Natural killer cell (primary cell): ENCODE data around the gene CDC27. TPM values are rescaled to one million over a fixed set of nuclear protein-coding genes. Genes with fewer than 3 reads are reported as not detected.
A peak's percentile ranks its signal among the peaks of the same experiment; 100 is the strongest.

Experiments
- ATAC-seq, 3 donors: fragments of 150-1000 bp in 2 of 3; fragments of 200-7000 bp in 1 of 3; cut with Tn5 transposase; 1 replicate in 1 of 3; 2 replicates in 2 of 3; pipeline ENCODE4 v1.10.0; 2021; ENCODE audit warnings: mild to moderate bottlenecking in 2 of 3, moderate library complexity in 2 of 3
- DNase-seq, 2 donors: peaks; one replicate each; pipeline versions ENCODE4 v3.0.0 to v3.0.0-alpha.2; 2013 to 2021; ENCODE audit warnings: mixed read lengths in 1 of 2
- H3K27ac ChIP-seq: one replicate; pipeline ENCODE4 v1.5.1; 2013; ENCODE audit warnings: mild to moderate bottlenecking, low read length
- H3K27me3 ChIP-seq: one replicate; pipeline ENCODE4 v1.6.1; 2013; ENCODE audit warnings: low read length; ENCODE audit not compliant: control insufficient read depth, insufficient read depth
- H3K36me3 ChIP-seq: one replicate; pipeline ENCODE4 v1.6.1; 2013; ENCODE audit warnings: low read length; ENCODE audit not compliant: control insufficient read depth, insufficient read depth
- H3K4me1 ChIP-seq: one replicate; pipeline ENCODE4 v1.6.1; 2013; ENCODE audit warnings: low read length; ENCODE audit not compliant: control insufficient read depth, insufficient read depth
- H3K4me3 ChIP-seq: one replicate; pipeline ENCODE4 v1.5.1; 2013; ENCODE audit warnings: low read length
- H3K9me3 ChIP-seq: one replicate; pipeline ENCODE4 v1.6.1; 2013; ENCODE audit warnings: low read length; ENCODE audit not compliant: control insufficient read depth, insufficient read depth
- H3K27ac Mint-ChIP-seq, 2 donors: one replicate each; pipeline ENCODE4 v1.8.0; 2022; ENCODE audit warnings: mild to moderate bottlenecking in 2 of 2, mixed read lengths in 2 of 2, moderate library complexity in 1 of 2
- H3K27me3 Mint-ChIP-seq, 2 donors: one replicate each; pipeline ENCODE4 v1.8.0; 2022; ENCODE audit warnings: low read depth in 2 of 2, mixed read lengths in 2 of 2
- H3K36me3 Mint-ChIP-seq: one replicate; pipeline ENCODE4 v1.8.0; 2022; ENCODE audit warnings: mixed read lengths
- H3K4me1 Mint-ChIP-seq, 2 donors: one replicate each; pipeline ENCODE4 v1.8.0; 2022; ENCODE audit warnings: mixed read lengths in 2 of 2
- H3K4me3 Mint-ChIP-seq: one replicate; pipeline ENCODE4 v1.8.0; 2022; ENCODE audit warnings: mild to moderate bottlenecking, moderate library complexity, mixed read lengths
- H3K9me3 Mint-ChIP-seq, 2 donors: one replicate each; pipeline ENCODE4 v1.8.0; 2022; ENCODE audit warnings: mixed read lengths in 2 of 2
- WGBS: methylation state at CpG from one replicate; pipeline ENCODE4 v1.1.7; 2013; ENCODE audit warnings: missing lambda C conversion rate; ENCODE audit not compliant: insufficient coverage; 5-methylcytosine and 5-hydroxymethylcytosine counted together
- intact Hi-C: fragments of 100-400 bp; cut with micrococcal nuclease; formaldehyde crosslinking; loops from one replicate; pipeline ENCODE4 v1.14.2; 2022
- total RNA-seq, 4 donors: library from RNA; stranded (reverse); fragments of 120-200 nt in 1 of 4; gene quantifications; one replicate each; pipeline versions ENCODE4 v1.2.3 to v1.2.4, GENCODE V29; 2013 to 2022
- TF ChIP-seq, protein P1 (sequence below): fragments of 200-600 bp; IDR thresholded peaks from one replicate; pipeline ENCODE4 v1.8.0; 2022; ENCODE audit warnings: antibody characterized with exemption

CDC27 gene
- total RNA-seq, 3 donors from 2014 or later (not counting 1 experiment from before 2014, with no cell fraction given): 77.3 to 87.3 (median 78.8) TPM

DNA sequence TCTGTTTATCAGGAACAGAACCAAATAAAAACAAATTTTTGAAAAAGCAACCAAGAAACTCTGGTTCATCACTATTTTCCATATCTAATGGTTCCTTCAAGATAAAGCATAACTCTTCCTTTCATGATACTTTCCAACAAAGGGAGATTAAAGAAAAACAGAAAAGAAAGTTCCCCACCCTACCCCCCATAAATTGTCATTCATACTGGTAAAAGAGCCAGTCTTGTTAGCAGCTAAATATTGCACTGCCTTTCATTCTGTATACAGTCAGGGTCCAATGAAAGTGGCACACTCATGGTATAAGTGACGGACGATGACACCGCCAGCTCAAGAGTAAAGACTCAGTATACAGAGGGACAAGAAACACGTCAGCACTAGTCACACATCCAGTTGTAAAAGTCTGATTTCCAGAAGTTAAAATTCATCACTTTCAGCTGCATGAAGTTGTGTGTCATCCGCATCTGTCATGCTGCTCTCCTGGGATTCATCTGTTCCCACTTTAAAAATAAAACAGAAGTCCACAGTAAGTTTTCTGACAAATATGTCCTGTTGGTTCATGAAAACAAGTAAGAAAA, 68.5 kb downstream of the CDC27 start:
- no peaks in the 10 kb centered on the region for H3K4me1 Mint-ChIP-seq
- WGBS: 100% methylated on average over 5 of the region's 5 CpGs
- Histone ChIP-seq H3K4me3 (no peak overlapping the region), H3K27ac (no peak overlapping the region), H3K9me3 (no peaks in the 10 kb centered on the region), H3K36me3 (peaks cover 29% of the 10 kb centered on the region), H3K27me3 (no peaks in the 10 kb centered on the region), H3K4me1 (no peaks in the 10 kb centered on the region)
- no peaks in the 10 kb centered on the region for H3K27me3 Mint-ChIP-seq
- H3K27ac Mint-ChIP-seq: peak overlapping the region in 1 of 2 donors; percentile 69
- DNase-seq: no peak
- no peak for ATAC-seq
- no peaks in the 10 kb centered on the region for H3K9me3 Mint-ChIP-seq
- H3K36me3 Mint-ChIP-seq: peaks cover 8% of the 10 kb centered on the region
- intact Hi-C loops: no loop called here
- TF ChIP-seq, protein P1, sequence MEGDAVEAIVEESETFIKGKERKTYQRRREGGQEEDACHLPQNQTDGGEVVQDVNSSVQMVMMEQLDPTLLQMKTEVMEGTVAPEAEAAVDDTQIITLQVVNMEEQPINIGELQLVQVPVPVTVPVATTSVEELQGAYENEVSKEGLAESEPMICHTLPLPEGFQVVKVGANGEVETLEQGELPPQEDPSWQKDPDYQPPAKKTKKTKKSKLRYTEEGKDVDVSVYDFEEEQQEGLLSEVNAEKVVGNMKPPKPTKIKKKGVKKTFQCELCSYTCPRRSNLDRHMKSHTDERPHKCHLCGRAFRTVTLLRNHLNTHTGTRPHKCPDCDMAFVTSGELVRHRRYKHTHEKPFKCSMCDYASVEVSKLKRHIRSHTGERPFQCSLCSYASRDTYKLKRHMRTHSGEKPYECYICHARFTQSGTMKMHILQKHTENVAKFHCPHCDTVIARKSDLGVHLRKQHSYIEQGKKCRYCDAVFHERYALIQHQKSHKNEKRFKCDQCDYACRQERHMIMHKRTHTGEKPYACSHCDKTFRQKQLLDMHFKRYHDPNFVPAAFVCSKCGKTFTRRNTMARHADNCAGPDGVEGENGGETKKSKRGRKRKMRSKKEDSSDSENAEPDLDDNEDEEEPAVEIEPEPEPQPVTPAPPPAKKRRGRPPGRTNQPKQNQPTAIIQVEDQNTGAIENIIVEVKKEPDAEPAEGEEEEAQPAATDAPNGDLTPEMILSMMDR: no peak
- H3K4me3 Mint-ChIP-seq: no peak overlapping the region

DNA sequence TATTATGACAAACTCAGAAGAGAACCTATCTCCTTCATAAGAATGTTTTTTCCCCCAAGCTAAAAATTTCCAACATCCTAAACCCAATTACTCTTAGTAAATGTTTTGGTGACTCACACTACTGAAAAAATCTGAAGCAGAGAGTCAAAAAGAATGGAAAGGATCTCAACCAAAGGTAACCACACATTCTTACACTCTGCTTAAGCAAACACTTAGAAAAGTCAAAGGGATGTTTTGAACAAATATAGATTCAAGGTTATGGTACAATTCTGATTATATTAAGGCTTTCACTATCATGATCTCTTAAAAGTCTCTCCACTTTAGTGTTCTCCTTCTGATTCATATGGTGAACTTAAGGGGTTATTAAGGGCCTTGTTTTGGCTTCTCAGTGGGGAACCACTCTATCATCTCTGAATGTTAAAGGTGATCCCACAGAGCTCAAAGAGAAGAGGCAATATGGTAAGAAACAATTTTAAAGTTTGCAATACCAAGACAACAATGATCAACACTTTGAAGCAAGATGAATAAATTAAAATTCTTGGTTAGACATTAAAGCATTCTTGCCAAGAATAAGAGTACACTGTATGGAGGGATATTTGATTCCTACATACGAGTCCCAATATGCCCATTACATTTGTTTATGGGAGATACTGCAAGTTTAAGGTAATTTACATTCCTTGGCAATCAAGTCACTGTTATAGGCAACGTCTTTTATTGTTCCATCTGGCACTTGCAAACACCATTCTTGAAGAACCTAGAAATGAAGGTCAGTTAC, 69.2 kb downstream of the CDC27 start:
- Histone ChIP-seq H3K9me3 (no peaks in the 10 kb centered on the region), H3K36me3 (peaks cover 29% of the 10 kb centered on the region), H3K27ac (no peak overlapping the region), H3K4me3 (no peak overlapping the region), H3K4me1 (no peaks in the 10 kb centered on the region), H3K27me3 (no peaks in the 10 kb centered on the region)
- Mint-ChIP-seq H3K4me1 (no peaks in the 10 kb centered on the region), H3K4me3 (no peak overlapping the region), H3K27ac (peak overlapping the region; percentile 56 to 58), H3K27me3 (no peaks in the 10 kb centered on the region), H3K36me3 (peaks cover 8% of the 10 kb centered on the region), H3K9me3 (no peaks in the 10 kb centered on the region)
- no peak for ATAC-seq
- intact Hi-C loops: no loop called here
- no peak for DNase-seq
- TF ChIP-seq, protein P1: no peak
- WGBS: 100% methylated on average over 2 of the region's 2 CpGs

DNA sequence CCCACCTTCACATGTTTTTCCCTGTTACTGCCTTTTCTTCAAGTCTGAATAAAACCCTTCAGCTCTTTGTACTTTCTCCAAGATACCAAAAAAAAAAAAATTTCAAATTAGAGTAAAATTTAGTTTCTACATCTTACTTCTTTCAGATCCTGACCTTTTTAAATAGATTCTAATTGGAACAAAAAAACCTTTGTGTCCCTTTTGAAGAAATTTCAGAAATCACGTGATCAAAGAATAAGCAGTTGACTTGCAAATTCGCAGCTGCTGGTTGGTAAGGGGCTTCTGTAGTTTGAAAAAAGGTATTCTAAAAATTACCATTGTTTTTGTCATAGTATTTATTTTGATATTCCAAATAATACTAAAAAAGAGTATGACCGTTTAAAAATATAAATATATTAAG, 71.7 kb downstream of the CDC27 start:
- 100% methylated on average over 2 of the region's 3 CpGs for WGBS
- H3K27ac ChIP-seq: no peak overlapping the region
- no peak overlapping the region for H3K4me3 ChIP-seq
- H3K27ac Mint-ChIP-seq: peak overlapping the region in 1 of 2 donors; percentile 31
- no peaks in the 10 kb centered on the region for H3K4me1 Mint-ChIP-seq
- TF ChIP-seq, protein P1: no peak
- no peaks in the 10 kb centered on the region for H3K27me3 Mint-ChIP-seq
- ATAC-seq: no peak
- peaks cover 24% of the 10 kb centered on the region for H3K36me3 ChIP-seq
- DNase-seq: no peak
- H3K4me1 ChIP-seq: no peaks in the 10 kb centered on the region
- no peak overlapping the region for H3K4me3 Mint-ChIP-seq
- no peaks in the 10 kb centered on the region for H3K9me3 Mint-ChIP-seq
- intact Hi-C loops: no loop called here
- H3K27me3 ChIP-seq: no peaks in the 10 kb centered on the region
- H3K36me3 Mint-ChIP-seq: peaks cover 8% of the 10 kb centered on the region
- H3K9me3 ChIP-seq: no peaks in the 10 kb centered on the region
